Right atrium auricular region (tissue), 2 donors: ENCODE measurements around the gene LCE6A. TPM values are rescaled to one million over a fixed set of nuclear protein-coding genes. Genes with fewer than 3 reads are reported as not detected.

Experiments used
- DNase-seq: peaks from one replicate; pipeline ENCODE4 v3.0.0-alpha.2; 2019; ENCODE audit warnings: low spot score
- H3K27ac ChIP-seq, 2 donors: fragments of 200-600 bp; sonication (generic); 1 replicate in 1 of 2; 2 replicates in 1 of 2; pipeline ENCODE4 v1.5.1; 2016 to 2019
- H3K27me3 ChIP-seq, 2 donors: fragments of 200-600 bp; sonication (generic); one replicate each; pipeline versions ENCODE4 v1.5.1 to v1.6.0; 2017 to 2019
- H3K36me3 ChIP-seq: fragments of 200-600 bp; sonication (generic); one replicate; pipeline ENCODE4 v1.5.1; 2016
- H3K4me1 ChIP-seq, 2 donors: fragments of 200-600 bp; sonication (generic); one replicate each; pipeline versions ENCODE4 v1.5.1 to v1.6.0; 2017 to 2019
- H3K4me3 ChIP-seq, 2 donors: fragments of 200-600 bp; sonication (generic); 1 replicate in 1 of 2; 2 replicates in 1 of 2; pipeline ENCODE4 v1.5.1; 2017 to 2019; ENCODE audit warnings: mild to moderate bottlenecking in 1 of 2, moderate library complexity in 1 of 2
- H3K9me3 ChIP-seq, 2 donors: fragments of 200-600 bp; sonication (generic); one replicate each; pipeline ENCODE4 v1.5.1; 2019
- total RNA-seq, 2 donors: library from RNA; depleted of rRNA; stranded (reverse); fragments of >200 nt; gene quantifications; one replicate each; pipeline ENCODE4 v1.1.0, GENCODE V29; 2016
- TF ChIP-seq, protein P1 (sequence below), 2 donors: fragments of 200-600 bp; sonication (generic); IDR thresholded peaks; one replicate each; pipeline ENCODE4 v1.5.1; 2019; ENCODE audit warnings: antibody characterized with exemption in 2 of 2

The LCE6A gene
- total RNA-seq, 2 donors from 2014 or later: not detected

DNA sequence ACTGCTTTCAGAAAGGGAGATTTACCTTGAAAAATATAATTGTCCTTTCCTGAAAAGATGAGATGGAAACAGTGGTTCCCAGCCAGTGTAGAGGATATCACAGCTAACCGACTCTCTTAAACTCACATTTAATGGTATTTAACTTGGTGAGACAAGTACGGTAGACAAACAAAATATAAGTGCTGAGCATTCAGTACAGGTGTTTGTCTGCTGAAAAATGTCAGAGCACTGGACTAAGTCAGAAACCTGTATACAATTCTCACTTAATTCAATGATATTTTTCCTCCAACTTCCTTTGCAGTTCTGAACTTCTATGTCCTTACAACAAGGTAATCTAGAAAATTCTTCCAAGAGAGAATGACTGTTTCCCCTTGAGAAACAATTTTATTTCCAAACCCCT is 31.0 kb upstream of the LCE6A start, which contains the start of gene LCE1B:
TSS of gene LCE1B (plus strand) at position 301 of the 400 bp plus-strand sequence. CDS start 476 bp downstream, outside the sequence.
- H3K4me3 ChIP-seq: no peak within 1 kb of the TSS
- H3K27ac ChIP-seq: no peak within 1 kb of the TSS
- H3K4me1 ChIP-seq: no peaks in the 10 kb centered on the region
- TF ChIP-seq, protein P1, sequence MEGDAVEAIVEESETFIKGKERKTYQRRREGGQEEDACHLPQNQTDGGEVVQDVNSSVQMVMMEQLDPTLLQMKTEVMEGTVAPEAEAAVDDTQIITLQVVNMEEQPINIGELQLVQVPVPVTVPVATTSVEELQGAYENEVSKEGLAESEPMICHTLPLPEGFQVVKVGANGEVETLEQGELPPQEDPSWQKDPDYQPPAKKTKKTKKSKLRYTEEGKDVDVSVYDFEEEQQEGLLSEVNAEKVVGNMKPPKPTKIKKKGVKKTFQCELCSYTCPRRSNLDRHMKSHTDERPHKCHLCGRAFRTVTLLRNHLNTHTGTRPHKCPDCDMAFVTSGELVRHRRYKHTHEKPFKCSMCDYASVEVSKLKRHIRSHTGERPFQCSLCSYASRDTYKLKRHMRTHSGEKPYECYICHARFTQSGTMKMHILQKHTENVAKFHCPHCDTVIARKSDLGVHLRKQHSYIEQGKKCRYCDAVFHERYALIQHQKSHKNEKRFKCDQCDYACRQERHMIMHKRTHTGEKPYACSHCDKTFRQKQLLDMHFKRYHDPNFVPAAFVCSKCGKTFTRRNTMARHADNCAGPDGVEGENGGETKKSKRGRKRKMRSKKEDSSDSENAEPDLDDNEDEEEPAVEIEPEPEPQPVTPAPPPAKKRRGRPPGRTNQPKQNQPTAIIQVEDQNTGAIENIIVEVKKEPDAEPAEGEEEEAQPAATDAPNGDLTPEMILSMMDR (IDR thresholded peaks at IDR 0.05): no peak
- no peaks in the 10 kb centered on the region for H3K36me3 ChIP-seq
- no peaks in the 10 kb centered on the region for H3K9me3 ChIP-seq
- no peak for DNase-seq
- no peaks in the 10 kb centered on the region for H3K27me3 ChIP-seq

GRCh38 chr1:152817309-152817708 is 25.3 kb upstream of the LCE6A start:
- H3K4me3 ChIP-seq: no peak overlapping the region
- TF ChIP-seq, protein P1 (IDR thresholded peaks at IDR 0.05): no peak
- H3K27me3 ChIP-seq: no peaks in the 10 kb centered on the region
- DNase-seq: no peak
- H3K9me3 ChIP-seq: no peaks in the 10 kb centered on the region
- H3K4me1 ChIP-seq: no peaks in the 10 kb centered on the region
- H3K36me3 ChIP-seq: no peaks in the 10 kb centered on the region
- no peak overlapping the region for H3K27ac ChIP-seq

- TF ChIP-seq, protein P1 (IDR thresholded peaks at IDR 0.05): no peak
- H3K36me3 ChIP-seq: no peaks in the 10 kb centered on the region
Observed at GRCh38 chr1:152823294-152823693, 19.4 kb upstream of the LCE6A start.

DNA sequence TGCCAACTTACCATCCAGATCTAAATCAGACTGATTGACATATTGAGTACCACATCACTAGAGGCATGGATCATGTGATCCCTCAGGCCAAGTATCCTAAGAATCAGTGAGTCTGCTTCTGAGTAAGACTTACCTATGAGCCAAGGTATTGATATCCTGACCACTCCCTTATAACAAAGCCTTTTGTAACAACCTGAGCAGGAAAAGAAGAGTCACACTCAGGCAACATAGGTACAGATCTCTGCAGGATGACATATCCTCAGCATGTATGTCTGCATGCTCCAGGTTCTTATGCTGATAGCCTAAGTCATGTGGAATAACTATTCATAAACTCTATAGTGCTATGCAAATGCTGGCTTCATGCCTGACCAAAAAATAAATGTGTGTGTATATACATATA is 17.7 kb upstream of the LCE6A start:
- H3K27ac ChIP-seq: no peak overlapping the region
- H3K4me3 ChIP-seq: no peak overlapping the region
- TF ChIP-seq, protein P1 (IDR thresholded peaks at IDR 0.05): no peak
- no peaks in the 10 kb centered on the region for H3K36me3 ChIP-seq
- no peaks in the 10 kb centered on the region for H3K9me3 ChIP-seq
- DNase-seq: no peak
- H3K4me1 ChIP-seq: no peaks in the 10 kb centered on the region
- no peaks in the 10 kb centered on the region for H3K27me3 ChIP-seq

More at GRCh38 chr1:152823294-152823693, 19.4 kb upstream of the LCE6A start:
- no peaks in the 10 kb centered on the region for H3K9me3 ChIP-seq
- H3K27me3 ChIP-seq: no peaks in the 10 kb centered on the region
- DNase-seq: no peak
- H3K4me1 ChIP-seq: no peaks in the 10 kb centered on the region
- no peak overlapping the region for H3K27ac ChIP-seq
- H3K4me3 ChIP-seq: no peak overlapping the region

DNA sequence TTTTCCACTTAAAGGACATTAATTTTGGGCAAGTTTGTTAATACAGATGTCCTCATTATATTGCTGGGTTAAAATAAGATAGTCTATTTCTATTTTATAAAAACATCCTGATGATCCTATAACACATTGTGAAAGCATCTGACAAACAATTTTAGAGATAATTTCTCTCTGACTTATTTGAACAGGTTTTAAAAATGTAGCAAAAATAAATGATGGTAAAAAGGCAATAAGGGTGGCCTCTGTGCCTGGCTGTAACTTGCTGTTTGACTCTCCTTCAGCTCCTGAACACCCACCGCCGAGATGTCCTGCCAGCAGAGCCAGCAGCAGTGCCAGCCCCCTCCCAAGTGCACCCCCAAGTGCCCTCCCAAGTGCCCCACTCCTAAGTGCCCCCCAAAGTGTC is 15.5 kb upstream of the LCE6A start, which contains the start of gene LCE1A:
TSS of gene LCE1A (plus strand) at position 301 of the 400 bp plus-strand sequence. CDS start at position 301, 0 bp downstream.
- TF ChIP-seq, protein P1 (IDR thresholded peaks at IDR 0.05): no peak
- Histone ChIP-seq H3K27ac (no peak within 1 kb of the TSS), H3K4me3 (no peak within 1 kb of the TSS), H3K9me3 (no peaks in the 10 kb centered on the region), H3K27me3 (no peaks in the 10 kb centered on the region), H3K4me1 (no peaks in the 10 kb centered on the region), H3K36me3 (no peaks in the 10 kb centered on the region)
- DNase-seq: no peak

DNA sequence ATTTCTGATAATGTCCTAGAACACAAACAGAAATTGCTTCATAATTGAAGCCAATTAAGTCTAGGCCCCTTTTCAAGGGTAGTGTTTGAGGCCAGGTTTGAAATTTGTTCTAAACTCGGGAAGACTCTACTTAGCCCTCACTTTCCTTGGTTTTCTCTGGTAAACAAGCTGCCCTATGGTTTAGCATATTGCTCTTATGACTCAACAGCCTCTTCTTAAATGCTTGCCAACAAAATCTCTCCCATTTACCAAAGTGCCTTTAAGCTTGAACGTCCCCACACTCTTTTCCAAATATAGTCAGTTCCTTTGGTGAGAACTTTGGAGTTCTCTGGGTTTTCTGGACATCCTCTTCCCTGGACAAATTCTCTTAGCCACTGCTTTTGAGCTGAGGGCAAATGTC is 5.8 kb upstream of the LCE6A start:
- no peak for DNase-seq
- Histone ChIP-seq H3K4me3 (no peak overlapping the region), H3K4me1 (no peaks in the 10 kb centered on the region), H3K27me3 (no peaks in the 10 kb centered on the region), H3K9me3 (peaks cover 0 to 6% of the 10 kb centered on the region in 2 donors), H3K27ac (no peak overlapping the region), H3K36me3 (no peaks in the 10 kb centered on the region)
- TF ChIP-seq, protein P1 (IDR thresholded peaks at IDR 0.05): no peak
